ENCODE results near the gene SETDB2. TPM values are rescaled to one million over a fixed set of nuclear protein-coding genes. Genes with fewer than 3 reads are reported as not detected.

Gene SETDB2
- total and polyA plus RNA-seq, 2 of the 4 experiments (the other 2 are of a cell fraction), result 4.3 to 5.7 TPM

- intact Hi-C loops (cut with micrococcal nuclease) (no loop called here), in situ Hi-C loops (cut with MboI; ENCODE audit: low sequenced_read_pairs) (no loop called here), dilution Hi-C loops (cut with HindIII; ENCODE audit: low sequenced_read_pairs, unreplicated experiment) (no loop called here)
- H3K27ac ChIP-seq (ENCODE audit: insufficient read depth, low read length), result no peak overlapping the region
- H3K9ac ChIP-seq (ENCODE audit: low read depth, low read length), result no peak overlapping the region
- no peak overlapping the region for H4K5ac ChIP-seq (ENCODE audit: low read depth, low read length)
- no peak overlapping the region for H2AK9ac ChIP-seq (replicated peaks; ENCODE audit: low read depth, low read length, poor library complexity)
- TF ChIP-seq NFE2L2 (IDR thresholded peaks at IDR 0.05; ENCODE audit: low read depth, low read length) (no peak), MAFK (IDR thresholded peaks at IDR 0.05; ENCODE audit: low read depth, low read length) (no peak), CHD1 (IDR thresholded peaks at IDR 0.05; ENCODE audit: low read depth, low read length) (no peak), RCOR1 (IDR thresholded peaks at IDR 0.05; ENCODE audit: insufficient replicate concordance, low read length) (no peak), FOS (IDR thresholded peaks at IDR 0.05; ENCODE audit: low read depth, low read length) (no peak), RFX5 (IDR thresholded peaks at IDR 0.05; ENCODE audit: low read depth, low read length) (no peak)
- H3K27me3 ChIP-seq (ENCODE audit: control insufficient read depth, insufficient read depth, low read length), result no peaks in the 10 kb centered on the region
- H3K23ac ChIP-seq (ENCODE audit: low read depth, low read length), result no peak overlapping the region
- ChIA-PET POLR2A (ENCODE audit: unreplicated experiment) (no interaction called here), CTCF (no interaction called here)
- H4K8ac ChIP-seq (ENCODE audit: low read depth in 2 of 2, low read length in 2 of 2), result no peak overlapping the region
- H3K14ac ChIP-seq (replicated peaks; ENCODE audit: low read depth, low read length), result no peak overlapping the region
- H3K79me1 ChIP-seq (ENCODE audit: low read depth in 1 of 2, low read length in 2 of 2), result 0 out of 4 replicates have a peak, but pooled peaks cover 0 to 1% of the 10 kb centered on the region in 2 experiments
- no peak overlapping the region for H3K56ac ChIP-seq (ENCODE audit: extremely low read depth, insufficient read depth, low read length)
- H3K9me1 ChIP-seq (ENCODE audit: insufficient read depth, low read length), result no peaks in the 10 kb centered on the region; the same call in 1 of the 2 replicates
- no peaks in the 10 kb centered on the region for H3K4me1 ChIP-seq (ENCODE audit: control insufficient read depth, insufficient read depth, low read length)
- peaks cover 4% of the 10 kb centered on the region for H3K9me3 ChIP-seq (ENCODE audit: control insufficient read depth, insufficient read depth, low read length)
- no peak overlapping the region for H2BK15ac ChIP-seq (ENCODE audit: low read depth, low read length)
- H3K4me3 ChIP-seq (ENCODE audit: insufficient read depth, low read depth, low read length), result no peak overlapping the region
- H2AFZ ChIP-seq (replicated peaks; ENCODE audit: low read length, poor library complexity), result no peak overlapping the region
- no peak overlapping the region for H3K4ac ChIP-seq (ENCODE audit: low read depth, low read length)
- no peak overlapping the region; the same call in 1 of the 2 replicates for H2AK5ac ChIP-seq (ENCODE audit: low read depth, low read length)
- 100% methylated on average over 1 of the region's 3 CpGs; no CpG with 5 or more reads in 1 of the 2 experiments for WGBS, 2 experiments (ENCODE audit: extremely low coverage in 2 of 2, insufficient read length in 1 of 2)
- H3K4me2 ChIP-seq (ENCODE audit: low read depth, low read length), result no peak overlapping the region
- H4K91ac ChIP-seq (ENCODE audit: insufficient read depth, low read depth, low read length), result no peak overlapping the region
- DNase-seq, result no peak
- ATAC-seq (ENCODE audit: low read depth), result no peak
- H2BK20ac ChIP-seq (ENCODE audit: low read depth, low read length), result no peak overlapping the region
- H2BK5ac ChIP-seq (ENCODE audit: low read depth, low read length, poor library complexity, severe bottlenecking), result no peak overlapping the region
- no peaks in the 10 kb centered on the region for H4K20me1 ChIP-seq (ENCODE audit: insufficient read depth, low read length)
- no peak overlapping the region for H3K18ac ChIP-seq (ENCODE audit: low read depth, low read length)
- no peaks in the 10 kb centered on the region for H3K36me3 ChIP-seq (ENCODE audit: control insufficient read depth, insufficient read depth, low read length)
- no peak overlapping the region for H2BK120ac ChIP-seq (ENCODE audit: low read depth, low read length)
- no TSS peak for BruUV-seq (replicated peaks)
Observed at GRCh38 chr13:49409008-49409407, 35.1 kb upstream of the SETDB2 start.

All from IMR-90 (cell line).